GM12878 (cell line): Measurements from ENCODE around the gene TNP1. TPM values are rescaled to one million over a fixed set of nuclear protein-coding genes. Genes with fewer than 3 reads are reported as not detected.

Experiments used
- ATAC-seq: fragments of 200-7000 bp; cut with Tn5 transposase; 3 replicates; pipeline ENCODE4 v1.9.1; 2020; ENCODE audit warnings: mild to moderate bottlenecking, moderate library complexity
- BruUV-seq: library from RNA; stranded (reverse); fragments of 400-500 nt; replicated peaks from 2 replicates; lab custom pipeline; 2021; lab: Mats Ljungman, UMichigan
- CTCF ChIA-PET: fragments of 300-600 bp; sonication (Branson Sonifier 250); formaldehyde crosslinking; extraction: SDS; loops from one replicate; lab custom pipeline; 2021; ENCODE audit warnings: inconsistent platforms; lab: Yijun Ruan, JAX
- POLR2A ChIA-PET: fragments of 350-600 bp; formaldehyde crosslinking; extraction: SDS; loops from one replicate; lab custom pipeline; 2021; ENCODE audit warnings: inconsistent platforms; lab: Charles Lee
- RAD21 ChIA-PET: fragments of 300-600 bp; sonication (Branson Sonifier 250); formaldehyde crosslinking; loops from one replicate; lab custom pipeline; 2023; ENCODE audit warnings: antibody characterized with exemption; ENCODE audit not compliant: unreplicated experiment; lab: Charles Lee
- SMC1A ChIA-PET: fragments of 300-600 bp; sonication (Branson Sonifier 250); formaldehyde crosslinking; loops from one replicate; lab custom pipeline; 2023; ENCODE audit not compliant: unreplicated experiment, uncharacterized antibody; lab: Charles Lee
- DNase-seq: peaks from one replicate; pipeline ENCODE4 v3.0.0-alpha.2; 2011; ENCODE audit warnings: low read depth, low spot score
- FAIRE-seq: peaks from 3 replicates; lab custom pipeline; 2011; peaks lifted over from hg19 to GRCh38; lab: Jason Lieb, UNC
- H2AFZ ChIP-seq: 2 replicates; pipeline ENCODE4 v1.6.0; 2011; ENCODE audit warnings: low read depth, low read length, control low read depth; ENCODE audit not compliant: control insufficient read depth
- H3K27ac ChIP-seq: 2 replicates; pipeline ENCODE4 v1.5.1; 2011; ENCODE audit warnings: control low read depth; ENCODE audit not compliant: control insufficient read depth, insufficient read depth
- H3K27me3 ChIP-seq, 2 experiments: replicated peaks in 1 of 2; 2 replicates each; pipeline versions ENCODE4 v1.6.0 to v1.6.1; 2011; ENCODE audit warnings: low read length in 1 of 2; ENCODE audit not compliant: control insufficient read depth in 2 of 2, insufficient read depth in 2 of 2
- H3K36me3 ChIP-seq, 2 experiments: 2 replicates each; pipeline ENCODE4 v1.5.1; 2011; ENCODE audit warnings: low read length in 1 of 2; ENCODE audit not compliant: control insufficient read depth in 2 of 2, insufficient read depth in 2 of 2
- H3K4me1 ChIP-seq: 2 replicates; pipeline ENCODE4 v1.6.1; 2011; ENCODE audit warnings: mild to moderate bottlenecking, low read length, moderate library complexity, mixed read lengths; ENCODE audit not compliant: control insufficient read depth, insufficient read depth
- H3K4me2 ChIP-seq: 2 replicates; pipeline ENCODE4 v1.6.0; 2011; ENCODE audit warnings: control low read depth; ENCODE audit not compliant: control insufficient read depth, insufficient read depth
- H3K4me3 ChIP-seq: fragments of 200-600 bp; sonication (generic); 2 replicates; pipeline ENCODE4 v1.5.1; 2016
- H3K79me2 ChIP-seq: 2 replicates; pipeline ENCODE4 v1.6.0; 2011; ENCODE audit warnings: low read length; ENCODE audit not compliant: control insufficient read depth, insufficient read depth
- H3K9ac ChIP-seq: 2 replicates; pipeline ENCODE4 v1.8.0; 2011; ENCODE audit warnings: low read length, control low read depth, mixed read lengths; ENCODE audit not compliant: control insufficient read depth, insufficient read depth
- H3K9me3 ChIP-seq: replicated peaks from 3 replicates; pipeline ENCODE4 v1.5.1; 2011; ENCODE audit warnings: mild to moderate bottlenecking, low read length; ENCODE audit not compliant: control insufficient read depth, insufficient read depth
- H4K20me1 ChIP-seq: 2 replicates; pipeline ENCODE4 v1.6.0; 2011; ENCODE audit not compliant: control insufficient read depth, insufficient read depth
- BCL11A ChIP-seq: IDR thresholded peaks from 2 replicates; pipeline ENCODE4 v1.6.1; 2011; ENCODE audit warnings: low read depth, low read length
- CHD4 ChIP-seq: fragments of 200-600 bp; sonication (generic); IDR thresholded peaks from 2 replicates; pipeline ENCODE4 v1.6.1; 2016; ENCODE audit warnings: mild to moderate bottlenecking
- EP300 ChIP-seq, 2 experiments: fragments of 150-350 bp in 1 of 2; IDR thresholded peaks; 2 replicates each; pipeline ENCODE4 v1.6.1; 2011 to 2012; ENCODE audit warnings: low read depth in 2 of 2, low read length in 2 of 2, borderline replicate concordance in 1 of 2, improper control_type of control experiment in 1 of 2, inconsistent platforms in 1 of 2; ENCODE audit not compliant: control insufficient read depth in 1 of 2
- LARP7 ChIP-seq: fragments of 450-650 bp; IDR thresholded peaks from 2 replicates; pipeline ENCODE4 v1.6.1; 2017; ENCODE audit warnings: mild to moderate bottlenecking
- MEF2B ChIP-seq: fragments of 450-650 bp; IDR thresholded peaks from 2 replicates; pipeline ENCODE4 v1.6.1; 2018; ENCODE audit warnings: mild to moderate bottlenecking, moderate library complexity; ENCODE audit not compliant: partially characterized antibody, poor library complexity, severe bottlenecking
- PRDM15 ChIP-seq: fragments of 450-650 bp; formaldehyde crosslinking; IDR thresholded peaks from 2 replicates; pipeline ENCODE4 v1.4.0; 2020; ENCODE audit warnings: mild to moderate bottlenecking, moderate library complexity
- RFX5 ChIP-seq: IDR thresholded peaks from 2 replicates; pipeline ENCODE4 v1.6.1; 2011; ENCODE audit warnings: low read depth, low read length, improper control_type of control experiment
- YBX1 ChIP-seq: fragments of 450-650 bp; IDR thresholded peaks from 2 replicates; pipeline ENCODE4 v1.6.1; 2016; ENCODE audit warnings: antibody characterized with exemption
- ZNF207 ChIP-seq: fragments of 450-650 bp; IDR thresholded peaks from 2 replicates; pipeline ENCODE4 v1.6.1; 2014; ENCODE audit warnings: antibody characterized with exemption, mild to moderate bottlenecking, borderline replicate concordance
- ZSCAN29 ChIP-seq: fragments of 450-650 bp; IDR thresholded peaks from 2 replicates; pipeline ENCODE4 v1.6.1; 2017; ENCODE audit warnings: mild to moderate bottlenecking, moderate library complexity
- WGBS: methylation state at CpG from one replicate; pipeline ENCODE4 v1.1.6; 2016; ENCODE audit warnings: low lambda C conversion rate; ENCODE audit not compliant: insufficient replicate concordance, insufficient coverage; ENCODE audit errors: missing lambda C conversion rate; 5-methylcytosine and 5-hydroxymethylcytosine counted together
- in situ Hi-C: fragments of 300-500 bp; cut with MboI; formaldehyde crosslinking; loops from 9 replicates; pipeline ENCODE4 v1.14.3; 2018; ENCODE audit warnings: mixed read lengths
- intact Hi-C: fragments of 100-400 bp; cut with micrococcal nuclease; formaldehyde crosslinking; loops from one replicate; pipeline ENCODE4 v1.14.2; 2022; ENCODE audit not compliant: unreplicated experiment
- polyA plus RNA-seq, 11 experiments: library from polyadenylated mRNA; depleted of rRNA in 4 of 11; unstranded in 6 of 11; stranded (reverse) in 5 of 11; fragments of >200 nt; fragmentation: Nextera tagmentation in 4 of 11; fragmentation: Illumina TruSeq in 1 of 11; extraction: Ambion mirVana in 4 of 11; extraction: Trizol in 1 of 11; gene quantifications; 1 replicate in 1 of 11; 2 replicates in 10 of 11; pipeline versions ENCODE4 v1.2.1 to v1.2.3, GENCODE V29; 2011 to 2016; ENCODE audit warnings: inconsistent platforms in 2 of 11, missing spikeins in 2 of 11, low read depth in 1 of 11
- total RNA-seq, 4 experiments: library from RNA; depleted of rRNA in 3 of 4; stranded (reverse); fragments of >200 nt in 3 of 4; fragmentation: Illumina TruSeq in 1 of 4; extraction: Trizol in 1 of 4; gene quantifications; 2 replicates each; pipeline versions ENCODE4 v1.2.1 to v1.2.3, GENCODE V29; 2013 to 2021
- TF ChIP-seq, protein P1 (sequence below): IDR thresholded peaks from 2 replicates; pipeline ENCODE4 v1.6.1; 2011; ENCODE audit warnings: mild to moderate bottlenecking, low read depth, low read length, moderate library complexity; ENCODE audit not compliant: insufficient replicate concordance

The TNP1 gene
- total and polyA plus RNA-seq, 10 of the 15 experiments (the other 5 are each of a cell fraction or from before 2014, with no cell fraction given), result not detected

DNA sequence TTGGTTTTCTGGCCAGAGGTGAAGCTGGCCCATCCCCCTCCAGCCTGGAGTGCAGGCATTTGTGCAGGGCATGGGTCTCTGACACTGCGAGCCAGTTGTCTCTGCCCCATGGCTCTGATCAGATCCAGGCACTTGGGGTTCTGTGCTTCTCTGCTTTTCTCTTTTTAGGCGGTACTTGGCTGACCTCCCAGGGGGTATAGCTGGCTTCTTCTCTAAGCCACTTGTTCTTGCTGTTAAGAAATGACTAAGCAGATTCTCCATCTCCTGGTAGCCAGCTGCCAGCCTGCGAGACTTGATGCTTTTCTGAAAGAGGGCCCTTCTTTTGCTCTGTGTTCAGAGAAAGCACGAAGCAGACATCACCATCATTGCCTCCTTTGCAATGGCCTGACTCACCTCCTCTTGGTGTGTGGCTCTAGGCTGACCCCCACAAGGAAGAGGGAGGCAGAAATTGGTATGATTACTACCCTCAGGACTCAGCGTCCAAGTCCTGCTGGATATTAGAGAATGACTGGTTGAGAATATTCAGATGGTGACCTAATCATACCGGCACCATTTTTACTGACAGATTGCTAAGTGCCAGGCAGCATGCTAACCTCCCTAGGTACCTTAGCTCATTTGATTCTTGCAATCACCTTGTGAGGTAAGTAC lies 32.7 kb downstream of the TNP1 start:
- no TSS peak for BruUV-seq
- Histone ChIP-seq H3K79me2 (no peaks in the 10 kb centered on the region), H3K4me3 (no peak overlapping the region), H2AFZ (no peak overlapping the region), H3K9ac (no peak overlapping the region), H4K20me1 (no peaks in the 10 kb centered on the region), H3K4me2 (no peak overlapping the region), H3K36me3 (no peaks in the 10 kb centered on the region), H3K9me3 (no peaks in the 10 kb centered on the region), H3K27me3 (no peaks in the 10 kb centered on the region; a peak in 1 of 4 replicates), H3K27ac (no peak overlapping the region)
- ChIA-PET RAD21 (no interaction called here), POLR2A (no interaction called here), SMC1A (no interaction called here), CTCF (no interaction called here)
- 23% methylated on average over 6 of the region's 6 CpGs for WGBS
- in situ Hi-C loops, result no loop called here
- DNase-seq (no peak), ATAC-seq (no peak)
- TF ChIP-seq RFX5 (no peak), CHD4 (no peak), PRDM15 (CRISPR knock-in tag) (no peak), LARP7 (no peak), ZSCAN29 (no peak), YBX1 (no peak), BCL11A (no peak), EP300 (IDR thresholded peaks at IDR 0.05; ENCODE audit: borderline replicate concordance in 1 of 2, control insufficient read depth in 1 of 2, low read depth in 2 of 2, low read length in 2 of 2) (no peak), MEF2B (no peak), ZNF207 (no peak)
- TF ChIP-seq, protein P1, sequence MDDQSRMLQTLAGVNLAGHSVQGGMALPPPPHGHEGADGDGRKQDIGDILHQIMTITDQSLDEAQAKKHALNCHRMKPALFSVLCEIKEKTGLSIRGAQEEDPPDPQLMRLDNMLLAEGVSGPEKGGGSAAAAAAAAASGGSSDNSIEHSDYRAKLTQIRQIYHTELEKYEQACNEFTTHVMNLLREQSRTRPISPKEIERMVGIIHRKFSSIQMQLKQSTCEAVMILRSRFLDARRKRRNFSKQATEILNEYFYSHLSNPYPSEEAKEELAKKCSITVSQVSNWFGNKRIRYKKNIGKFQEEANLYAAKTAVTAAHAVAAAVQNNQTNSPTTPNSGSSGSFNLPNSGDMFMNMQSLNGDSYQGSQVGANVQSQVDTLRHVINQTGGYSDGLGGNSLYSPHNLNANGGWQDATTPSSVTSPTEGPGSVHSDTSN, result no peak
- TF ChIP-seq, all 136 proteins: peak for 0
- intact Hi-C loops, result no loop called here
- no peak for FAIRE-seq
- H3K4me1 ChIP-seq, result no peaks in the 10 kb centered on the region
